GM20431 (cell line): ENCODE data around the gene ANO10.
"Not testable (repeated sequence)": the region's sequence is repeated elsewhere in the genome, so short reads cannot be mapped to it uniquely, and the experiment has no call there.

Experiments
- in situ Hi-C: fragments of 300-500 bp; cut with MseI, MboI; formaldehyde crosslinking; loops from one replicate; pipeline ENCODE4 v1.15.0; 2020; ENCODE audit warnings: low sequenced_read_pairs; ENCODE audit not compliant: unreplicated experiment

The ANO10 gene

DNA sequence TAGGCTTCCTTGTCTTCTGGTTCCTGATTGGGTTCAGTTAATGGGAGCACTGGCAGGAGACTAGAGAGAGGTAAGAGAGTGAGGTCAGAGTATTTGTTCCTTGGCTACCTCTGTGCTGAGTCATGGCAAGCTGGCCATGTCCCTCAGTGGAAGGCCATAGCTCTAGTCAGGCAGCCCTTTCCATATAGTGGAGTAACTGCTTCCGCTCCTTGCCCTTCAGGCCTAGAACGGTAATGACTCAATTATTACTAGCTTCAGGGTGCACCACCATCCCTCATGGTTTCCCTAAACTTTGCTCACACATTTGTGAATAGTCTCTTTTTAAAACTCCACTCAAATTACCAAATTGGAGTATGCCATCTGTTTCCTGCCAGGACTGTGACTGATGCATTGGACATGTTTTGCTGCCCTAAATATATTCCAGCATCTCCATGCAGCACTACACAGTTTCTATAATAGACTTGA lies 10.5 kb upstream of the ANO10 start:
- in situ Hi-C loops = no loop called here

- in situ Hi-C loops = no loop called here
Measured at GRCh38 chr3:43629741-43630140, 7.9 kb upstream of the ANO10 start.

DNA sequence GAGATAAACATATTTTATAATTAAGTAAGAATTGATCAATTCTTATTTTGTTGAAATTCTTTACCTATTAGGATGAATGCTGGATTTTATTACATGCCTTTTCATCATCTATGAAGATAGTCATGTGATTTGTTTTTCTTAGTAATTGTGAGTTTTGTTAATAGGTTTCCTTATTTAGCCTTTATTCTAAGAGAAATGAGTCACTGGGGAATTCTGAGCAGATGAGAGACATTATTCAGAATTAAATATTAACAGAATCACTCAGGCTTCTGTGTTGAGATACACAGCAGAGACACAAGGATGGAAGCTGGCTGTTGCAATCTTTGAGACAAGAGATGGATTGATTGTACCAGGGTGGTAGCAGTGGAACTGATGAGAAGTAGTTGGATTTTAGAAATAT lies 7.4 kb upstream of the ANO10 start:
- in situ Hi-C loops = no loop called here

DNA sequence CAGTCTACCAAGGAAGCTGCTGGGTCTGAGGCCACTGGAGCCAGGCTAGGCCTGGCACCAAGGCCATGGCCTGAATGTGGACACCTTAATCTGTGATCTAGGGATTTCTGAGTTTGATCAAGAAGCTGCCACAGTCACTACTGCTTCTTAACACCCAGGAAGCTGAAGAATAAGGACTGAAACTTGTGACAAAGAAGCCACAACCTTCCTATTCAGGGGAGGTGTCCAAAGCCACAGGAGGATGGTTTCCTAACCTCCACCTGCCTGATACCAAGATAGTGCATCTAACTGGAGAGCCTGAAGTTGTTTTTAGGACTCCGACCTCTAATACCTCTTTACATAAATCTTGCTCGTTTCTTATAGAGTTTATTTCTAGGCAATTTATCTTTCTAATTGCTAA lies 5.5 kb upstream of the ANO10 start:
- in situ Hi-C loops = no loop called here

DNA sequence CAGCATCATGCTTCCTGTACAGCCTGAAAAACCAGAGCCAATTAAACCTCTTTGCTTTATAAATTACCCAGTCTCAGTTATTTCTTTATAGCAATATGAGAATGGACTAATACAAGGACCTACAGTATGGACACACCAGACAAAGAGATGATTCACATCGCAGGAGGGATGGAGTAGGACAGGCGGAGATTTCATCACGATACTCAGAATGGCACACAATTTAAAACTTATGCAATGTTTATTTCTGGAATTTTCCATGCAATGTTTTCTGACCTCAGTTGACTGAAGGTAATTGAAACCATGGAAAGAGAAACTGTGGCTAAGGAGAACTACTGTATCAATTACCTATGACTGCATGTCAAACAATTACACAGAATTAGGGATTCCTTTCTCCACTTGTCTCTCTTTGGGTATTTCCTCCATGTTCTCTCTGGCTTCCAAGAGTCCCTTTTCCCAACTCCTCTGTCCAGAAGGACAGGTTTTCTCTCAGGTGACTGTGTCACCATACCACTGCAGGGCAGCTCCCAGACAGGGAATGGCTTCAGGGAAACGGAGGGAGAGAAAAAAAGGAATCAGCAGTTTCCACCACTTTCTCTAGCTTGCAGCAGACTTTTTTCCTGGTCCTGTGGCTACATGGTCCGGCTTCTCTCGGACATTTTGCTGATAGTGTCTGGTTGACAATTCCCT lies 3.0 kb upstream of the ANO10 start:
- in situ Hi-C loops = no loop called here

GRCh38 chr3:43620831-43621655 lies 768 bp downstream of the ANO10 start:
- in situ Hi-C loops = no loop called here

GRCh38 chr3:43619588-43619987 lies 2.2 kb downstream of the ANO10 start:
- in situ Hi-C loops = no loop called here

DNA sequence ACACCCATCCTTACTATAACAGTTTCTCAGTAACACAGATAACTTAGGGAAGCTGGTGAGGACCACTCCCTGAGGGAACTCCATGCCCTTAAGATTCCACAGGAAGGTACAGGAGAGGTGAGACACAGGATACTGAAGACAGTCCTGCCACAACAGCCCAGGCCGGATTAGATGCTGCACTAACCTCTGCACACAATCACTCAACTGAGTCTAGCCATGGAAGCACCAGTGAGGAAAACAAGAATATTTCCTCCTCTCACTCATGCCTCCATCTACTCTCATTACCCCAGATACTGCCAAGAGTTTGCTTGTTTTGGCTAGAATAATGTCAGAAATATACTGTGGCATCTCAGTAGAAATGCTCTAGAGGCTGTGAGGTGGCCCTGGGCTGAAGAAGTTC lies 3.7 kb downstream of the ANO10 start:
- in situ Hi-C loops = no loop called here

GRCh38 chr3:43616034-43616433 lies 5.8 kb downstream of the ANO10 start:
- in situ Hi-C loops = no loop called here

GRCh38 chr3:43615133-43615532 lies 6.7 kb downstream of the ANO10 start:
- in situ Hi-C loops = no loop called here

DNA sequence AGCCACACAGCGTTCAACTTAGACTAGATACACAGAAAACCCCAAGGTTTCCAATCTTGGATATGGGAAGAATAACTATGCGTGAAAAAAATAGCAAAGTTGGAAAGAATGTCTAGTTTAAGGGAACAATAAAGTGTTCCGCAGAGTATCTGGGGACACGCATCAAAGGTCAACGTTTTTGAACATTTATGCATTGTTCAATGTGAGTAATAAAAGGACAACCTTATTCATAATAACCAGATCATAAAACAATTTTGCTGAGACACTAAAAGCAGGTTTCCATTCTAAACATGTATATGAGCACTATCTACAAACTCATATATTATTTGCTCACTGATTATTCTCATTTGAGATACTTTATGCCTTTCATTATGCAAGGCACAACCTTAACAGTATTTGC lies 7.8 kb downstream of the ANO10 start:
- in situ Hi-C loops = no loop called here

DNA sequence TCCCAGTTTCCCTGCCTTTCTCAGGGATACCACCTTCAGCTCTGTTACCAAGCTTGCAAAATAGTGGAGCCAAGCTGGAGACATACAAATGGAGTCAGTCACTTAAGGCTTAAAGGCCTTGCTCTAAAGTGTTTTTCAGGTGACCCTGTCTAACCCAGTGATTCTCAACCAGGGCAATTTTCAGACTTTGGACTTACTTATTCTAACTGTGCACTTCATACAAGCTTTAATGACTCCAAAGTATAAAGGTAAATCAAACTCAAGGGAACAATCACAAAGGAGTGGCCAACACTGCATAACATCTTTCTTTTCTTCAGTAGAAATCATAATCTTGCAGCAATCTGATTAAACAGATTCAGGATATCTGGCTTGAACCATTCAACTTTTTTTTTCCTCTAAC lies 9.4 kb downstream of the ANO10 start:
- in situ Hi-C loops = no loop called here

- in situ Hi-C loops = no loop called here
Measured at GRCh38 chr3:43609406-43609805, 12.4 kb downstream of the ANO10 start.

DNA sequence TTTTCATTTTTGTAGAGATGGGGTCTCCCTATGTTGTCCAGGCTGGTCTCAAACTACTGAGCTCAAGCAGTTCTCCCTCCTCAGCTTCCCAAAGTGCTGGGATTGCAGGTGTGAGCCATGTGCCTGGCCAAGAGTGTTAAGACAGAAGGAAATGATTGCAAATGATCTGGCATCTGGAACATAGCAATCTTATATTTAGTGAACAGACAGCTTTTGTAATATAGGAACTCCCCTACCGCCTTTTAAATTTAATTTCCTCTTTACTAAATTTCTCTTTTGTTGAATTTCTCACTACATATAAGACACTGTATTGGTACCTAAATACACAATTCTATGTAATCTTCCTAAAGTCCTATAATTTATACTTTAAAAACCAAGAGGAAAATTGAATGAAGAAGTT lies 13.1 kb downstream of the ANO10 start:
- in situ Hi-C loops = no loop called here

- in situ Hi-C loops = no loop called here
Measured at GRCh38 chr3:43606284-43606683, 15.5 kb downstream of the ANO10 start.

- in situ Hi-C loops = not testable (repeated sequence)
Measured at GRCh38 chr3:43599959-43600358, 21.9 kb downstream of the ANO10 start.

DNA sequence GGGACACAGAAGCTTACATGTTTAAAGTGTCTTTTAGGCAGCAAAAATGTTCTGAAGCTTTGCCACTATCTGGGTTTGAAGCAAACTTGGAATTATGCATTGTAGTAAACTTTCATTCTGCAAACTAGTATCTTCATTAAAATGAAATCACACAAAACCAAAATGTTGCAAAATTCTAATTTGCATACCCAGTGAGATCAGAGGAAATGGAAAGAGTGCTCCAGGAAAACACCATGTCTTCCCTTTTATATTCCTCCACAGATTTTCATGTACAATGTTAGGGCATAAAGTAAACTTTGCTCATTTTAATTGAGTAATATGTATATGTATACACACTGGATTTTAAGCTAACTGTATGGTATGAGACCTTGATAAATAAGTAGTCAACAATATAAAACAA lies 23.9 kb downstream of the ANO10 start:
- in situ Hi-C loops = no loop called here

- in situ Hi-C loops = not testable (repeated sequence)
Measured at GRCh38 chr3:43596178-43596577, 25.6 kb downstream of the ANO10 start.

DNA sequence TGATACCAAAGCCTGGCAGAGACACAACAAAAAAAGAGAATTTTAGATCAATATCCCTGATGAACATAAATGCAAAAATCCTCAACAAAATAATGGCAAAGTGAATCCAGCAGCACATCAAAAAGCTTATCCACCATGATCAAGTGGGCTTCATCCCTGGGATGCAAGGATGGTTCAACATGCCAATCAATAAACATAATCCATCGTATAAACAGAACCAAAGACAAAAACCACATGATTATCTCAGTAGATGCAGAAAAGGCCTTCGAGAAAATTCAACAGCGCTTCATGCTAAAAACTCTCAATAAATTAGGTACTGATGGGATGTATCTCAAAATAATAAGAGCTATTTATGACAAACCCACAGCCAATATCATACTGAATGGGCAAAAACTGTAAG lies 26.5 kb downstream of the ANO10 start:
- in situ Hi-C loops = not testable (repeated sequence)

- in situ Hi-C loops = not testable (repeated sequence)
Measured at GRCh38 chr3:43593588-43593987, 28.2 kb downstream of the ANO10 start.

DNA sequence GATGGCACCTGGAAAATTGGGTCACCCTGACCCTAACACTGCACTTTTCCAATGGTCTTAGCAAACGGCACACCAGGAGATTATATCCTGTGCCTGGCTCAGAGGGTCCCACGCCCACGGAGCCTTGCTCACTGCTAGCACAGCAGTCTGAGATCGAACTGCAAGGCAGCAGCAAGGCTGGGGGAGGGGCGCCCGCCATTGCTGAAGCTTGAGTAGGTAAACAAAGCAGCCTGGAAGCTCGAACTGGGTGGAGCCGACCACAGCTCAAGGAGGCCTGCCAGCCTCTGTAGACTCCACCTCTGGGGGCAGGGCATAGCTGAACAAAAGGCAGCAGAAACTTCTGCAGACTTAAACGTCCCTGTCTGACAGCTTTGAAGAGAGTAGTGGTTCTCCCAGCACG lies 29.9 kb downstream of the ANO10 start:
- in situ Hi-C loops = not testable (repeated sequence)

- in situ Hi-C loops = no loop called here
Measured at GRCh38 chr3:43587303-43587702, 34.5 kb downstream of the ANO10 start.
